ENCODE measurements around the gene DACH1.

DACH1 gene

DNA sequence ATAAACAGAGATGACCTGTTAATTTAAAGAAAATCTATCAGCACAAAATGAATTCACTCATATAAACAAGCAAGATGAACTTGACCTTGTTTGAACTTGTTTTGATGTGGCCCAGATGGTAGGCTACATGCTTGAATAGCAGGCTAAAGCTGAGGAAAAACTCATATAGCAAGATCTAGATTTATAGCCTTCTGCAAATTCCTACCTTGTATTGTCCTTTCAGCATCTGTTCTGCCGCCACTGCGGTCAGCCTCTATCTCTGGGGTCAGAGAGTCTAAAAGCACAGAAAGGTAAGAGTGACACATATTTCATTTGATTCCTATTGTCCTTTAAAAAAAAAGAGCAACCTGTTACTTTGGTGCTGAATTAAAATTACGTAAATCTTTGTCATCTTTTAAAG, 392.1 kb downstream of the DACH1 start:
- H3K4me1 ChIP-seq (ENCODE audit: control insufficient read depth in 1 of 2, insufficient read depth in 2 of 2, low read length in 2 of 2) = no peaks in the 10 kb centered on the region
- H3K79me2 ChIP-seq (ENCODE audit: control insufficient read depth, insufficient read depth, low read length, poor library complexity) = no peaks in the 10 kb centered on the region
- H3K9me3 ChIP-seq (ENCODE audit: insufficient read depth, low read depth, low read length) = no peaks in the 10 kb centered on the region

DNA sequence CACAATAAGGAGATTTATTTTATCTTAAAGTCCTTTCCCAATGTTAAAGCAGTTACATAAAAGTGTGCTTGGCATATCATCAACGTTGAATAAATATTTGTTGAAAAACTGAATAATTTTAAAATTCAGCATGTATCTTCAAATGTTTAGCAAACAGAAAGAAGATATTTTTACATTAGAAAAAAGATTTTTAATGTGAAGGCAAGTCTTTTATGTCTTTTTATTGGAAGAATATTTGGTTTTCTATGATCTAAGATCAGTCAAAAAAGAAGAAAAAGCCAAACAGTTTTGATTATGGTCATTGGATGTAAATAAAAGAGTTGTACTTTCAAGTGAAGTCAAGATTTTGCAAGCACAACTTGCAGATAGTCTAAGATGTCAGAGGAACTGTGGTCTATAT, 397.4 kb downstream of the DACH1 start:
- H3K79me2 ChIP-seq (ENCODE audit: control insufficient read depth, insufficient read depth, low read length, poor library complexity) = no peaks in the 10 kb centered on the region
- H2BK5ac ChIP-seq (ENCODE audit: low read depth, low read length, poor library complexity) = no peak overlapping the region
- H3K23ac ChIP-seq (ENCODE audit: low read length) = no peak overlapping the region
- no peak overlapping the region for H4K12ac ChIP-seq (ENCODE audit: low read depth, low read length)
- H2BK12ac ChIP-seq (ENCODE audit: low read length) = no peak overlapping the region
- H4K91ac ChIP-seq (ENCODE audit: low read depth, low read length) = no peak overlapping the region
- no peaks in the 10 kb centered on the region for H3K79me1 ChIP-seq (ENCODE audit: low read length)
- H3K14ac ChIP-seq (ENCODE audit: low read length) = no peak overlapping the region
- H3K9me3 ChIP-seq (ENCODE audit: insufficient read depth, low read depth, low read length) = no peaks in the 10 kb centered on the region
- H3K27me3 ChIP-seq (ENCODE audit: insufficient read depth, low read length) = no peaks in the 10 kb centered on the region
- no peak for DNase-seq
- H2BK120ac ChIP-seq (ENCODE audit: insufficient read depth, low read length, poor library complexity) = no peak overlapping the region
- H2AFZ ChIP-seq (ENCODE audit: insufficient read depth, low read length, poor library complexity) = no peak overlapping the region
- H3K27ac ChIP-seq (ENCODE audit: low read depth, low read length) = no peak overlapping the region
- no peak overlapping the region for H2AK5ac ChIP-seq (ENCODE audit: low read length)
- whole genome bisulfite sequencing (ENCODE audit: extremely low coverage, insufficient coverage, insufficient read length) = no CpG with 5 or more reads among the region's 1 CpG
- no peaks in the 10 kb centered on the region for H3K4me1 ChIP-seq (ENCODE audit: control insufficient read depth in 1 of 2, insufficient read depth in 2 of 2, low read length in 2 of 2)
- no peaks in the 10 kb centered on the region for H3K36me3 ChIP-seq (ENCODE audit: control insufficient read depth in 1 of 2, insufficient read depth in 2 of 2, low read length in 2 of 2)
- H3K4me2 ChIP-seq (ENCODE audit: low read length) = no peak overlapping the region
- no peak overlapping the region for H3K18ac ChIP-seq (ENCODE audit: low read length)
- no peak overlapping the region for H4K8ac ChIP-seq (ENCODE audit: low read depth, low read length)
- H3K4ac ChIP-seq (ENCODE audit: low read depth, low read length) = no peak overlapping the region
- no peak overlapping the region for H3K9ac ChIP-seq (ENCODE audit: low read length)
- H3K4me3 ChIP-seq (ENCODE audit: low read depth, low read length) = no peak overlapping the region

More for the DNA sequence above, 392.1 kb downstream of the DACH1 start:
- Histone ChIP-seq H2BK12ac (ENCODE audit: low read length) (no peak overlapping the region), H3K4me3 (ENCODE audit: low read depth, low read length) (no peak overlapping the region), H2AFZ (ENCODE audit: insufficient read depth, low read length, poor library complexity) (no peak overlapping the region), H3K4me2 (ENCODE audit: low read length) (no peak overlapping the region), H2BK5ac (ENCODE audit: low read depth, low read length, poor library complexity) (no peak overlapping the region), H2AK5ac (ENCODE audit: low read length) (no peak overlapping the region), H4K8ac (ENCODE audit: low read depth, low read length) (no peak overlapping the region), H3K36me3 (ENCODE audit: control insufficient read depth in 1 of 2, insufficient read depth in 2 of 2, low read length in 2 of 2) (no peaks in the 10 kb centered on the region), H4K91ac (ENCODE audit: low read depth, low read length) (no peak overlapping the region), H3K23ac (ENCODE audit: low read length) (no peak overlapping the region), H2BK120ac (ENCODE audit: insufficient read depth, low read length, poor library complexity) (no peak overlapping the region), H3K79me1 (ENCODE audit: low read length) (no peaks in the 10 kb centered on the region), H3K4ac (ENCODE audit: low read depth, low read length) (no peak overlapping the region), H3K18ac (ENCODE audit: low read length) (no peak overlapping the region), H3K14ac (ENCODE audit: low read length) (no peak overlapping the region), H3K27ac (ENCODE audit: low read depth, low read length) (no peak overlapping the region), H3K27me3 (ENCODE audit: insufficient read depth, low read length) (no peaks in the 10 kb centered on the region), H4K12ac (ENCODE audit: low read depth, low read length) (no peak overlapping the region), H3K9ac (ENCODE audit: low read length) (no peak overlapping the region)
- no peak for DNase-seq
- no CpG with 5 or more reads among the region's 3 CpGs for WGBS (ENCODE audit: extremely low coverage, insufficient coverage, insufficient read length)

DNA sequence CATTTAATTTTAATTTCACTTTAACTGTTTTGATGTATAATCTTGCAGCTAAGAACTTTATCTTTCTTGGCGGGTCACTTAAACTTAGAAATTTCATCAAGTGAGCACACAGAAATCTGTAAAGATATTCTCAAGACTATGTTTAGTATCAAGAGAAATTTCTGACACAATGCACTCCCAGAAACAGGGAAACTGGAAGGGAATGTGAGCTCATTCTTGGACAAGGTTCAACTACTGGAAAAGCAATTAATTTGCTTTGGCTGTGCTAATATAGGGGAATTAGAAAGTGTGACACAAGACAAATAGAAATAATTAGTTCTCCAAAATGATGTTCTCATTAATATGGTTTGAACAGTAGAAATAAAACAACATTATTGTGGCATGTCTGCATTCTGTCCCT, 402.3 kb downstream of the DACH1 start:
- H2AK5ac ChIP-seq (ENCODE audit: low read length) = no peak overlapping the region
- no peak overlapping the region for H2BK12ac ChIP-seq (ENCODE audit: low read length)
- H4K8ac ChIP-seq (ENCODE audit: low read depth, low read length) = no peak overlapping the region
- no peak overlapping the region for H2BK5ac ChIP-seq (ENCODE audit: low read depth, low read length, poor library complexity)
- H2AFZ ChIP-seq (ENCODE audit: insufficient read depth, low read length, poor library complexity) = no peak overlapping the region
- no peak for DNase-seq
- H4K91ac ChIP-seq (ENCODE audit: low read depth, low read length) = no peak overlapping the region
- no peak overlapping the region for H4K12ac ChIP-seq (ENCODE audit: low read depth, low read length)
- no peak overlapping the region for H3K27ac ChIP-seq (ENCODE audit: low read depth, low read length)
- H3K27me3 ChIP-seq (ENCODE audit: insufficient read depth, low read length) = no peaks in the 10 kb centered on the region
- H3K9me3 ChIP-seq (ENCODE audit: insufficient read depth, low read depth, low read length) = no peaks in the 10 kb centered on the region
- no peak overlapping the region for H3K4me3 ChIP-seq (ENCODE audit: low read depth, low read length)
- H3K4me1 ChIP-seq (ENCODE audit: control insufficient read depth in 1 of 2, insufficient read depth in 2 of 2, low read length in 2 of 2) = no peaks in the 10 kb centered on the region
- H3K79me1 ChIP-seq (ENCODE audit: low read length) = no peaks in the 10 kb centered on the region
- H2BK120ac ChIP-seq (ENCODE audit: insufficient read depth, low read length, poor library complexity) = no peak overlapping the region
- no peak overlapping the region for H3K9ac ChIP-seq (ENCODE audit: low read length)
- no peak overlapping the region for H3K4ac ChIP-seq (ENCODE audit: low read depth, low read length)
- H3K4me2 ChIP-seq (ENCODE audit: low read length) = no peak overlapping the region
- no peak overlapping the region for H3K23ac ChIP-seq (ENCODE audit: low read length)
- no CpG with 5 or more reads among the region's 1 CpG for WGBS (ENCODE audit: extremely low coverage, insufficient coverage, insufficient read length)
- no peak overlapping the region for H3K18ac ChIP-seq (ENCODE audit: low read length)
- H3K36me3 ChIP-seq (ENCODE audit: control insufficient read depth in 1 of 2, insufficient read depth in 2 of 2, low read length in 2 of 2) = no peaks in the 10 kb centered on the region
- H3K14ac ChIP-seq (ENCODE audit: low read length) = no peak overlapping the region
- no peaks in the 10 kb centered on the region for H3K79me2 ChIP-seq (ENCODE audit: control insufficient read depth, insufficient read depth, low read length, poor library complexity)

DNA sequence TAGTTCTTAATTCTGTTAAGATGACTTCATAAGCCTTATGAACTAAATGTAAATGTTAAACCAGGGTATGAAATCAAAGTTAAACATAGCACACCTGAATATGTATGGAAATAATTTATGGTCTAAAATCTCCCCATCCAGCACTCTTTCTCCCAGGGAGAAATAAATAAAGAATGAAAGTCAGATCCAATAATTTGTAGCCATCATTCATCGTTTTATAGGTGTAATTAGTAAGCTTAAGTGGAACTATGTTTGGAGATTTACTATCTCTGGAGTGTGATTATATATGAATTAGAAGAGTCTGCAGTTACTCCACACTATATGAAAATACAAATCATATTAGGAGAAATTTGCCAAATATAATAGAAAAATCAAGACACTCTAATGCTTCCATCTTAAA, 405.1 kb downstream of the DACH1 start:
- Histone ChIP-seq H3K14ac (ENCODE audit: low read length) (no peak overlapping the region), H3K79me1 (ENCODE audit: low read length) (no peaks in the 10 kb centered on the region), H3K9me3 (ENCODE audit: insufficient read depth, low read depth, low read length) (no peaks in the 10 kb centered on the region), H3K18ac (ENCODE audit: low read length) (no peak overlapping the region), H3K27ac (ENCODE audit: low read depth, low read length) (no peak overlapping the region), H3K79me2 (ENCODE audit: control insufficient read depth, insufficient read depth, low read length, poor library complexity) (no peaks in the 10 kb centered on the region), H3K36me3 (ENCODE audit: control insufficient read depth in 1 of 2, insufficient read depth in 2 of 2, low read length in 2 of 2) (no peaks in the 10 kb centered on the region), H4K91ac (ENCODE audit: low read depth, low read length) (no peak overlapping the region), H3K9ac (ENCODE audit: low read length) (no peak overlapping the region), H2BK120ac (ENCODE audit: insufficient read depth, low read length, poor library complexity) (no peak overlapping the region), H2BK5ac (ENCODE audit: low read depth, low read length, poor library complexity) (no peak overlapping the region), H2BK12ac (ENCODE audit: low read length) (no peak overlapping the region), H3K4me1 (ENCODE audit: control insufficient read depth in 1 of 2, insufficient read depth in 2 of 2, low read length in 2 of 2) (no peaks in the 10 kb centered on the region), H4K12ac (ENCODE audit: low read depth, low read length) (no peak overlapping the region), H2AK5ac (ENCODE audit: low read length) (no peak overlapping the region), H3K4ac (ENCODE audit: low read depth, low read length) (no peak overlapping the region), H3K27me3 (ENCODE audit: insufficient read depth, low read length) (no peaks in the 10 kb centered on the region), H3K4me2 (ENCODE audit: low read length) (no peak overlapping the region), H4K8ac (ENCODE audit: low read depth, low read length) (no peak overlapping the region), H3K4me3 (ENCODE audit: low read depth, low read length) (no peak overlapping the region), H3K23ac (ENCODE audit: low read length) (no peak overlapping the region), H2AFZ (ENCODE audit: insufficient read depth, low read length, poor library complexity) (no peak overlapping the region)
- WGBS (ENCODE audit: extremely low coverage, insufficient coverage, insufficient read length) = no CpG with 5 or more reads among the region's 1 CpG
- DNase-seq = no peak
